Hepatocyte (in vitro differentiated cells): ENCODE data around the gene SAMD4A. TPM values are rescaled to one million over a fixed set of nuclear protein-coding genes. Genes with fewer than 3 reads are reported as not detected.

ENCODE experiments used
- DNase-seq: peaks from one replicate; pipeline ENCODE4 v3.0.0-alpha.2; 2016; ENCODE audit warnings: low spot score
- H2AFZ ChIP-seq: fragments of 200-600 bp; sonication (generic); 2 replicates; pipeline ENCODE4 v1.6.0; 2016; ENCODE audit warnings: antibody characterized with exemption, mild to moderate bottlenecking
- H3K27ac ChIP-seq: fragments of 200-600 bp; sonication (generic); 2 replicates; pipeline ENCODE4 v1.5.1; 2016; ENCODE audit warnings: mild to moderate bottlenecking
- H3K27me3 ChIP-seq: fragments of 200-600 bp; sonication (generic); 2 replicates; pipeline ENCODE4 v1.6.1; 2016
- H3K36me3 ChIP-seq: fragments of 200-600 bp; sonication (generic); replicated peaks from 2 replicates; pipeline ENCODE4 v1.5.1; 2016; ENCODE audit warnings: low read depth; ENCODE audit not compliant: insufficient read depth
- H3K4me1 ChIP-seq: fragments of 200-600 bp; sonication (generic); 2 replicates; pipeline ENCODE4 v1.5.1; 2016; ENCODE audit warnings: mild to moderate bottlenecking, moderate library complexity; ENCODE audit not compliant: insufficient read depth
- H3K4me2 ChIP-seq: fragments of 200-600 bp; sonication (generic); 2 replicates; pipeline ENCODE4 v1.6.0; 2016
- H3K4me3 ChIP-seq: fragments of 200-600 bp; sonication (generic); 2 replicates; pipeline ENCODE4 v1.5.1; 2016; ENCODE audit warnings: mild to moderate bottlenecking
- H3K79me2 ChIP-seq: fragments of 200-600 bp; sonication (generic); 2 replicates; pipeline ENCODE4 v1.6.0; 2017; ENCODE audit warnings: mild to moderate bottlenecking
- H3K9me2 ChIP-seq: fragments of 200-600 bp; sonication (generic); replicated peaks from 2 replicates; pipeline ENCODE4 v1.6.0; 2017; ENCODE audit warnings: mild to moderate bottlenecking; ENCODE audit not compliant: insufficient read depth
- H3K9me3 ChIP-seq: fragments of 200-600 bp; sonication (generic); 2 replicates; pipeline ENCODE4 v1.5.1; 2016; ENCODE audit warnings: low read depth, mild to moderate bottlenecking
- H4K20me1 ChIP-seq: fragments of 200-600 bp; sonication (generic); 2 replicates; pipeline ENCODE4 v1.6.0; 2016; ENCODE audit warnings: mild to moderate bottlenecking; ENCODE audit not compliant: insufficient read depth, poor library complexity, severe bottlenecking
- EZH2 ChIP-seq: fragments of 200-600 bp; sonication (generic); IDR thresholded peaks from 2 replicates; pipeline ENCODE4 v1.6.1; 2016; ENCODE audit warnings: antibody characterized with exemption, mild to moderate bottlenecking, borderline replicate concordance
- EZH2phosphoT487 ChIP-seq: fragments of 200-600 bp; sonication (generic); IDR thresholded peaks from one replicate; pipeline ENCODE4 v1.6.1; 2018; ENCODE audit warnings: antibody characterized with exemption, mild to moderate bottlenecking, low read depth, moderate library complexity; ENCODE audit not compliant: unreplicated experiment, severe bottlenecking
- WGBS: methylation state at CpG from one replicate; pipeline ENCODE4 v1.1.6; 2016; ENCODE audit warnings: low lambda C conversion rate; ENCODE audit errors: missing lambda C conversion rate; 5-methylcytosine and 5-hydroxymethylcytosine counted together
- polyA plus RNA-seq: library from polyadenylated mRNA; unstranded; fragments of >200 nt; fragmentation: Nextera tagmentation; extraction: Ambion mirVana; gene quantifications from 2 replicates; pipeline ENCODE4 v1.2.1, GENCODE V29; 2016
- total RNA-seq: library from RNA; depleted of rRNA; stranded (reverse); fragments of >200 nt; gene quantifications from 2 replicates; pipeline ENCODE4 v1.2.3, GENCODE V29; 2014
- TF ChIP-seq, protein P1 (sequence below): fragments of 200-600 bp; sonication (generic); IDR thresholded peaks from 2 replicates; pipeline ENCODE4 v1.5.1; 2016; ENCODE audit warnings: antibody characterized with exemption, mild to moderate bottlenecking; ENCODE audit not compliant: poor library complexity

The SAMD4A gene
- total and polyA plus RNA-seq, 2 experiments from 2014 or later = 10.5 to 15.7 TPM

DNA sequence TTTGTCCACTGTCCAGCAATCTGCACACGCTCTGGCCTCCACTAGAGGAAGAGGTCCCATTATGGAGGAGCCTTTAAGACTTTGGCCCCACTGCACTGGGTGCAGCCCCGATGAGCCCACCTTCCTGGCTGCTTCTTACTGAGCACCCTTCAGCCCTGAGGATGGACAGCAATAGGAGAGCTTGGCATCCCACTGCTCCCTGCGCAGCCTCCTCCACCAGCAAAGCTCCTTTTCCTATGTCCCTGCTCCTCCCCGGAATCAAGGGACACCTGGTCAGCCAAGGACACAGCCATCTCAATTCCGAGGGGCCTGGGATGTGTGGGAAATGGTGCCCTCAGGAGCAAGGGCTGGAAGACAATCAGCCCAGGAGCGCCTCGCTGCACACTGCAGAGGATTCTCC, 241.0 kb downstream of the SAMD4A start:
- Histone ChIP-seq H3K36me3 (no peaks in the 10 kb centered on the region), H3K27me3 (no peaks in the 10 kb centered on the region), H3K4me1 (no peaks in the 10 kb centered on the region), H3K27ac (no peak overlapping the region), H4K20me1 (no peaks in the 10 kb centered on the region), H3K4me3 (no peak overlapping the region), H2AFZ (no peak overlapping the region), H3K79me2 (no peaks in the 10 kb centered on the region), H3K9me2 (no peaks in the 10 kb centered on the region), H3K4me2 (no peak overlapping the region), H3K9me3 (no peaks in the 10 kb centered on the region)
- no peak for DNase-seq
- TF ChIP-seq EZH2 (no peak), EZH2phosphoT487 (no peak)
- TF ChIP-seq, protein P1, sequence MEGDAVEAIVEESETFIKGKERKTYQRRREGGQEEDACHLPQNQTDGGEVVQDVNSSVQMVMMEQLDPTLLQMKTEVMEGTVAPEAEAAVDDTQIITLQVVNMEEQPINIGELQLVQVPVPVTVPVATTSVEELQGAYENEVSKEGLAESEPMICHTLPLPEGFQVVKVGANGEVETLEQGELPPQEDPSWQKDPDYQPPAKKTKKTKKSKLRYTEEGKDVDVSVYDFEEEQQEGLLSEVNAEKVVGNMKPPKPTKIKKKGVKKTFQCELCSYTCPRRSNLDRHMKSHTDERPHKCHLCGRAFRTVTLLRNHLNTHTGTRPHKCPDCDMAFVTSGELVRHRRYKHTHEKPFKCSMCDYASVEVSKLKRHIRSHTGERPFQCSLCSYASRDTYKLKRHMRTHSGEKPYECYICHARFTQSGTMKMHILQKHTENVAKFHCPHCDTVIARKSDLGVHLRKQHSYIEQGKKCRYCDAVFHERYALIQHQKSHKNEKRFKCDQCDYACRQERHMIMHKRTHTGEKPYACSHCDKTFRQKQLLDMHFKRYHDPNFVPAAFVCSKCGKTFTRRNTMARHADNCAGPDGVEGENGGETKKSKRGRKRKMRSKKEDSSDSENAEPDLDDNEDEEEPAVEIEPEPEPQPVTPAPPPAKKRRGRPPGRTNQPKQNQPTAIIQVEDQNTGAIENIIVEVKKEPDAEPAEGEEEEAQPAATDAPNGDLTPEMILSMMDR = no peak
- 93% methylated on average over 7 of the region's 7 CpGs for WGBS

DNA sequence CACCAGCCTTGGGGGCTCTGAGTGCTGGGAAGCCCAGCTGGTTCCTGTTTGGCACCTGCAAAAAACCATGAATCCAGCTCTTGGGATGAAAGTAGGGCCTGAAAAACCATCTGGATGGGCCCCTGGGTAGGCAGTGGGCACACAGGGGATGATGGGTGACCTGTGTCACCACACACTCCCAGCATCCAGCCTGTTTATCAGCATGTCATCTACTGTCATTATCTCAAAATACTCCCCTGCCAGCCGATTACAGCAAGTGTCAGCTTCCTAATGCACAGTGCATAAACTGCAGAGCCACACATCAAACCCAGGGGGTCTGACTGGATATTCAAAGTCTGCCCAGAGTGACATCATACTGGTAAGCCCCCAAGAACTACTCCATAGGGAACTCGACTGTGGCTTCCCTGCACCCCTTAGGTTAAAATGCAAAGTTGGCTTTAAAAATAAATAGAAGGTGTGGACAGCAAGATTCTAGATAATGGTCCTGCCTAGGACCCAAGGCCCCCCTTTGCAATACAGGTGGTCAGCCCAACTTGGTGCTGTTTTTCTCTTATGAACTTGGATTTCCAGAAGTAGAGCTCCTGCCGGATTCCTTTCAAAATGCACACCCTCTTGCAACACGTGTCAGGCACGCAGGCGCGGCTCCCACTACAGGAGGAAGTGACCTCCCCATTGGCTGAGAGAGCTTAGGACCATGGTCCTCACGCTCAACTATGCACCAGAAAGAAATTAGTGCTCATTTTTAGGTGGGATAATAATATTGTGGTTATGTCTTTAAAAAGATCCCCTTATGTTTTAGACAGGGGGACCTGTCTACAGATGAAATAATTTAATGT, 241.6 kb downstream of the SAMD4A start:
- Histone ChIP-seq H3K9me2 (no peaks in the 10 kb centered on the region), H3K9me3 (no peaks in the 10 kb centered on the region), H3K4me2 (no peak overlapping the region), H3K4me3 (no peak overlapping the region), H3K27ac (no peak overlapping the region), H3K4me1 (no peaks in the 10 kb centered on the region), H4K20me1 (no peaks in the 10 kb centered on the region), H3K36me3 (no peaks in the 10 kb centered on the region), H3K27me3 (no peaks in the 10 kb centered on the region), H3K79me2 (no peaks in the 10 kb centered on the region), H2AFZ (no peak overlapping the region)
- DNase-seq = no peak
- WGBS = 83% methylated on average over 8 of the region's 8 CpGs
- TF ChIP-seq EZH2 = no peak

DNA sequence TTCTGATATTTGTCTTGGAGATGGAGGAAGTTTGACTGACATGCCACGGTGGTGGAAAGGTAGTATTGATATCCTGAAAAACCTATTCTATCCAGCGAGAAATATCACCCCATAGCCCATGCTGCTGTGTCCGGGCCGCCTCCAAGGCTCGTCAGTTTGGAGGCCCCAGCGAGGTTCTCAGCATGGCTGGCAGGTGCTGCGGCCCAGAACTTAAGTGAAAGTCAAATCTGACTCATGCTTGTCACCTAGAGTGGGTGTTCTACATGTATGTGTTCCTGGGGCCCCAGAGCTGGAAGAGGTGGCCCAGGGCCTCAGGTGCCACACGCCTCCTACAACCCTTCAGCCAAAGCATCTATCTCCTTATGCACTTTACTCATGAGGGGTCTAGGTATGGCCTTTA, 242.8 kb downstream of the SAMD4A start:
- TF ChIP-seq, protein P1 = no peak
- no peak for TF ChIP-seq EZH2phosphoT487
- TF ChIP-seq EZH2 = no peak

DNA sequence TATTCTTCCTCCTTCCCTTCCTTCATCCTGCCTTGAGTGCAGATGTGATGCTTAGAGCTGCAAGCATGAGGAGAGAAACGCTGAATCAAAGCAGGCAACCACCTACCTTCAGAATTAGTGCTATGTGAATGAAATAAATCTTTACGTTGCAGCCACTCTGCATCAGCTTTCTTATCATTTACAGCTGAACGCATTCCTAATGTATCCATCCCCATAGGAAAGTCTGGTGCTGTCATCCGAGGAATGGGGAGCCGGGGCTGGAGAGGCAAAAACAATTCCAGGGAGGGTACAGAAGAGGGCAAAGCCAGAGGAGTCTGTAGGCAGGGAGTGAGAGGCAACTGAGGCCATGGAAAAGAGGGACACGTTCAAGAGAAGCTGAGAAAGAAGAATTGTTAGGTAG, 245.7 kb downstream of the SAMD4A start:
- H3K9me2 ChIP-seq = no peaks in the 10 kb centered on the region
- H3K4me2 ChIP-seq = no peak overlapping the region
- H3K4me1 ChIP-seq = no peaks in the 10 kb centered on the region
- no peak overlapping the region for H3K27ac ChIP-seq
- TF ChIP-seq EZH2phosphoT487 (no peak), EZH2 (no peak)
- TF ChIP-seq, protein P1 = no peak
- no peak overlapping the region for H3K4me3 ChIP-seq
- DNase-seq = no peak
- H3K79me2 ChIP-seq = no peaks in the 10 kb centered on the region
- H2AFZ ChIP-seq = no peak overlapping the region
- no peaks in the 10 kb centered on the region for H3K27me3 ChIP-seq
- 69% methylated on average over 6 of the region's 6 CpGs for WGBS
- no peaks in the 10 kb centered on the region for H3K9me3 ChIP-seq
- no peaks in the 10 kb centered on the region for H4K20me1 ChIP-seq
- H3K36me3 ChIP-seq = no peaks in the 10 kb centered on the region

More for the DNA sequence above, 242.8 kb downstream of the SAMD4A start:
- 92% methylated on average over 8 of the region's 8 CpGs for WGBS
- H4K20me1 ChIP-seq = no peaks in the 10 kb centered on the region
- H3K4me3 ChIP-seq = no peak overlapping the region
- H3K36me3 ChIP-seq = no peaks in the 10 kb centered on the region
- no peak overlapping the region for H3K27ac ChIP-seq
- H3K9me2 ChIP-seq = no peaks in the 10 kb centered on the region
- H3K79me2 ChIP-seq = no peaks in the 10 kb centered on the region
- no peak overlapping the region for H2AFZ ChIP-seq
- DNase-seq = no peak
- no peak overlapping the region for H3K4me2 ChIP-seq
- H3K9me3 ChIP-seq = no peaks in the 10 kb centered on the region
- H3K4me1 ChIP-seq = no peaks in the 10 kb centered on the region
- H3K27me3 ChIP-seq = no peaks in the 10 kb centered on the region
